T-helper 1 cell (primary cell): Measurements from ENCODE around the gene MYO5B.
"Not testable (repeated sequence)": the region's sequence is repeated elsewhere in the genome, so short reads cannot be mapped to it uniquely, and the experiment has no call there.

Experiments used
- DNase-seq, 5 donors: peaks; one replicate each; pipeline ENCODE4 v3.0.0-alpha.2; 2012 to 2020
- total RNA-seq, 4 donors: gene quantifications; one replicate each; lab custom pipeline; 2026; lab: John Stamatoyannopoulos, UW

Gene MYO5B
- 0 to 0.36 (median 0.11) reads per million in 4 donors for total RNA-seq

- peak in 3 of 5 donors; percentile 13 to 45 (median 24) for DNase-seq
These were observed at the start of gene MYO5B for GRCh38 chr18:50194631-50195532. Gene MYO5B, minus strand, starts transcription at chr18:50195147. Its CDS starts 354 bp downstream, at chr18:50194793.

- DNase-seq: not testable (repeated sequence)
These were observed 46.8 kb upstream of the MYO5B start for GRCh38 chr18:50241768-50242167.

GRCh38 chr18:50240080-50240563 is 45.2 kb upstream of the MYO5B start:
- DNase-seq: peak in 1 of 5 donors; percentile 11

GRCh38 chr18:50232419-50232818 is 37.5 kb upstream of the MYO5B start:
- DNase-seq: no peak

GRCh38 chr18:50231621-50232020 is 36.7 kb upstream of the MYO5B start:
- no peak for DNase-seq

- DNase-seq: not testable (repeated sequence)
These were observed 25.3 kb upstream of the MYO5B start for GRCh38 chr18:50220249-50220648.

GRCh38 chr18:50218432-50219197 is 23.7 kb upstream of the MYO5B start:
- DNase-seq: peak in 3 of 5 donors; percentile 12 to 36 (median 35)

GRCh38 chr18:50209311-50209710 is 14.4 kb upstream of the MYO5B start:
- DNase-seq: no peak

GRCh38 chr18:50207722-50208121 is 12.8 kb upstream of the MYO5B start:
- DNase-seq: no peak

- peak in 1 of 5 donors; percentile 9 for DNase-seq
These were observed 9.1 kb upstream of the MYO5B start for GRCh38 chr18:50203801-50204604.

- no peak for DNase-seq
These were observed 6.6 kb upstream of the MYO5B start for GRCh38 chr18:50201476-50202018.

GRCh38 chr18:50199921-50200320 is 5.0 kb upstream of the MYO5B start:
- DNase-seq: no peak

- no peak for DNase-seq
These were observed 4.5 kb upstream of the MYO5B start for GRCh38 chr18:50199346-50199855.

GRCh38 chr18:50196261-50196660 is 1.3 kb upstream of the MYO5B start:
- DNase-seq: no peak

GRCh38 chr18:50195689-50196088 is 742 bp upstream of the MYO5B start:
- DNase-seq: no peak

GRCh38 chr18:50193796-50194630 is 934 bp downstream of the MYO5B start:
- no peak for DNase-seq

GRCh38 chr18:50192995-50193795 is 1.8 kb downstream of the MYO5B start:
- DNase-seq: no peak

- DNase-seq: no peak
These were observed 4.0 kb downstream of the MYO5B start for GRCh38 chr18:50190926-50191325.

- DNase-seq: peak in 1 of 5 donors; percentile 8
These were observed 4.7 kb downstream of the MYO5B start for GRCh38 chr18:50190236-50190635.

- peak in 1 of 5 donors; percentile 33 for DNase-seq
These were observed 5.8 kb downstream of the MYO5B start for GRCh38 chr18:50189160-50189559.
